Activated T-cell treated with anti-CD3 and anti-CD28 coated beads for 1 hour (primary cell): ENCODE results near the gene PRKG2.

Source experiments
- DNase-seq: peaks from one replicate; pipeline ENCODE4 v3.0.0-alpha.2; 2020; ENCODE audit warnings: low read depth

PRKG2 gene

GRCh38 chr4:81162752-81163458 is 52.1 kb downstream of the PRKG2 start:
- DNase-seq: no peak

DNA sequence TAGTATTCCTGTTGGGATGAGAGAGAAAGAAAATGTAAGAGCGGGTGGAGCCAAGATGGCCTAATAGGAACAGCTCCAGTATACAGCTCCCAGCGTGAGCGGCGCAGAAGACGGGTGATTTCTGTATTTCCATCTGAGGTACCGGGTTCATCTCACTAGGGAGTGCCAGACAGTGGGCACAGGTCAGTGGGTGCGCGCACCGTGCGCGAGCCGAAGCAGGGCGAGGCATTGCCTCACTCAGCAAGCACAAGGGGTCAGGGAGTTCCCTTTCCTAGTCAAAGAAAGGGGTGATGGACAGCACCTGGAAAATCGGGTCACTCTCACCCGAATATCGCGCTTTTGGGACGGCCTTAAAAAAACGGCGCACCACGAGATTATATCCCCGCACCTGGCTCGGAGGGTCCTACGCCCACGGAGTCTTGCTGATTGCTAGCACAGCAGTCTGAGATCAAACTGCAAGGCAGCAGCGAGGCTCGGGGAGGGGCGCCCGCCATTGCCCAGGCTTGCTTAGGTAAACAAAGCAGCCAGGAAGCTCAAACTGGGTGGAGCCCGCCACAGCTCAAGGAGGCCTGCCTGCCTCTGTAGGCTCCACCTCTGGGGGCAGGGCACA is 61.2 kb downstream of the PRKG2 start:
- DNase-seq: peak; percentile 1

GRCh38 chr4:81152839-81153713 is 61.9 kb downstream of the PRKG2 start:
- no peak for DNase-seq

DNA sequence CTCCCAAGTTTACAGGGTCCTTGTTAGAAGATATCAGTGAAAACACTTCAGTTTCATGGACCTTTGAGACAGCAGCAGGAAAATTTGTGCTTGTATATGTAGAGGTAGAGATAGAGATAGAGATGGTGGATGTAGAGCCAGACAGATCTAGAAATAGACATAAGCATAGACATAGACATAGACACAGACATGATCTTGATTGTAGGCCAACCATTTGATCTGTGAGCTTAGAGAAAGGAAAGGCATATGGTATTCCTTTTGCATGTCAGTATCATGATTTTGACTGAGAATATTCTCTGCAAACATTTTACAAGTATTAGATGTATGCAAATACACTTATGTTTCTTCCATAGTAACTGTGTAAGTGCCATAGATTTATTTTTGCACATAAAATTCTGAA is 65.0 kb downstream of the PRKG2 start:
- DNase-seq: no peak

DNA sequence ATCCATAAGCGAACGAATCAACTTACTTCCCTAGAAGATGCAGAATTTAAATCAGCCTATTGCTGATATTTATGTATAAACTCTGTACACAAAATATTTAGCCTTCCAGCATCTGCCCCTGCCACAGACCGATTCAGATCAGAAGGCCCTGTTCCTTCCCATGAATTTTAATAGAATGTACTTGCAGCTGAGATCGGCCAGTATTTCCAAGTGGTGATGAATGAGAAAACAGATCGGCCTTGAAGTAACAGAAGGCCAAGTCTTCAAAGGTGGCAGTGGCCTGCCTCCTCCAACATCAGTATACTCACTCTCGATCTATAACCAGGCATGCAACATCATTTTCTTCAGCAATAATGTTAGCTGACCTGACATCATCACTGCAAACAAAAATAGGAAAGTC is 66.4 kb downstream of the PRKG2 start:
- DNase-seq: no peak

DNA sequence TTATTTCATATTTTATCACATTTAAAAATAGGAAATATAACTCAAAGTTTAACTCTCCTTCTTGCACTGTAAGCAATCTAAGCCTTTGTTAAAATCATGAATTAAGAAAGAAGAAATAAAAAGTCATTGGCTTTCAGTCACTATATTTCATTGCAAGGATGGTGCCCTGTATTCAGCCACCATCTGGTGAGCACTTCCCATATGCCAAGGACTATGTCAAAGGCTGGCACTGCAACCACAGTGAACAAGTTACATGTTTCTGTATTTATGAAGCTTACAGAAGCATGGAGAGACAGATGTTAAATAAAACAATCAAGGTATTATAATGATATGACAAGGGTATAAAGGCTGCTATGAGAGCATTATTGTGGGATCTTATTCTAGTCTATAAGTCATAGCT is 68.6 kb downstream of the PRKG2 start:
- no peak for DNase-seq

DNA sequence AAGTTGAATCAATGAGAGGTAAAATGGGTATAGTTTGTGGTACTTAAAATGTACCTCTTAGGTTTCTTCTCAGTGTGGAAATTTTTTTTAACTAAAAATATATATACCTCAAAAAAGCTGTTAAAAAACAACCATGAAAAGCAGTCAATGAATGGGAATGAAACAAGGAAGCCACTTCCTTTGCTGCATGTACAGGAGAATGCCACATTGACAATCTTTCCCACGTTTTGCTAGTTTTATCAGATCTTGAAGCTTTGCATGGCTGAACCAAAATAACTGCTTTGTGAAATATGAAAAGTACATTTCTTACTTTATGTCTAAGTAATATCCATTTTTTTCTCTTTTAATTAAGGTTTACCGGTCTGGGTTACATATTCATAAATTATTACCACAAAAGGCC is 71.8 kb downstream of the PRKG2 start:
- no peak for DNase-seq

GRCh38 chr4:81142744-81143143 is 72.3 kb downstream of the PRKG2 start:
- no peak for DNase-seq

DNA sequence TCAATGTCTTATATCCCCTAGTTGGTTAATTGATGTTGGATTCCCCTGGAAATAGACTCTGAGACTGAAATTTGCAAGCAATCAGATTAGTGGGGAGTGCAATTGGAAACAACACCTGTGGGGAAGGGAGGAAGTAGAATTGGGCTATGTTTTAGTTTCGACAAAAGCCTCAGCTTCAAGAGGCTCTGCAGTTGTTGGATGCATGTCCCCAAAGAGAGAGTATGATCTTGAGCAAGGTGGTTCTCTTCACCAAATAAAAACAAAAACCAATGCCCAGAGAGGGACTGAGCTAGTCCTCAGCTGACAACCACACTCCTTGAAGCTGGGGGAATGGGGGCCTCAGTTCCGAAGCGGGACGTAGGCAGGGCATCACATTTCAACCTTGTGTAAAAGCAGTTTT is 77.1 kb downstream of the PRKG2 start:
- DNase-seq: no peak

DNA sequence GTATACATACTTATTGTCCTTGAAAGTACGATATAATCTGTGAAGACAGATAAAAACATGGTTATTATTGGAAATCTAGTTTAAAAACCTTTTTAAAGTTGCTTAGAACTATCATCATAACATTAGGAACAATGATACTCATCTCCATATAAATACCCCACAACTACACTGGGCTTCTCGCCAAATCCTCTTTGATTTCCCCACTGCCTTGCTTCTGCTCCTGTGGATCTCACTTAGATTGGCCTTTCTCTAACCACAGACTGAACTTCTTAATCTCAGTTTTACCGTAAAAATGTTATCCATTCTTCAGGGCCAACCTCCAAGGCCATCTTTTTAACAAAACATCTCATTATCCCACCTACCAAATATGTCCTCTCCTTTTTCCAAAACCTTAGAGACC is 77.6 kb downstream of the PRKG2 start:
- no peak for DNase-seq

DNA sequence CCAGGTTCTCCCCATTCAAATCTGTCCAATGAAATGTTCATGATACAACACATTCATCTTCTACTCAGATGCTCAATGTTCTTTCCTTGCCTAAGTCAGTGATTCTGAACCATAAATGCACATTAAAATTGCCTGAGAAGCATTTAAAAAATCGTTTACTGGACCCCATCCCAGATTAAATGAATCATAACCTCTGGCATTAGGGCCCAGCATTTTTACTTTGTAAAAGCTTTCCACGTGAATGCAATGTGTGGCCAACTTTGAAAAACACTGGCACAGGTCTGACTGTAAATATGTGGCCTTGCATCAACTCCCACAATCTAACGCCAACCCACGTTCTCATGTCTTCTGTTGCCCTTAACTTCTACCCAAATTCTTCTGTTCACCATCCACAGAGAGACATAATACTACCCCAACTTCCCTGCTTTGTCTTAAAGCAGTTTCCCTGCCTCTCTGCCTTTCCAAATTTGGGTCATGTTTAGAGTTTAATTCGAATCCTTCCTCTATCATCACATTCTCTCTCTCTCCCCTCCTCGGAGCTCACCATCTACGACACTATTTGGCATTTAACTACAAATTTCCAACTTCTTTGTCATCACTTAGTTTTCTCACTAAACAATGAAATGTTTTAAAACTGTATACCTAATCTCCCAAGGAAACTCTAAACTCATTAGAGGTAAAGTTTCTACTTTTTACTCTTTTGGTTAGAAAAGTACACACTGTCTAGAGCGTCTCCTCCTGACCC is 78.7 kb downstream of the PRKG2 start:
- DNase-seq: no peak

DNA sequence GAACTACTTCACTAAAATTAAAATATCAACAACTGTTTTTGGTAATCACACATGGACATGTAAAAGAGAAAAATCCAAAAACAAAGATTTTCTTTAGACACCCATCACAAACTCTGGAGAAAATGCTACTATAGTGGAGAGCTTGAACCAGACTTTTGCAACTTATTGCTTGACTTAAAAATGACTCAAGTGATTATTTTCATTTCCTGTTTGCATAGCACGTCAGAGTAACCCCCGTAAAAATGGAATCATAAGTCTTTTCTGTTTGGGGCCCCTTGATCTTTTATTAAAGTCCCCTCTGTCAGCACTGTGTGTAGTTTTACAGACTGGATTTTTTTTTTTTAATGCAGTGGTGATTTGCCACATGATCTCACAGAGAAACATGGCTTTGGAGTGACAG is 79.5 kb downstream of the PRKG2 start:
- no peak for DNase-seq

DNA sequence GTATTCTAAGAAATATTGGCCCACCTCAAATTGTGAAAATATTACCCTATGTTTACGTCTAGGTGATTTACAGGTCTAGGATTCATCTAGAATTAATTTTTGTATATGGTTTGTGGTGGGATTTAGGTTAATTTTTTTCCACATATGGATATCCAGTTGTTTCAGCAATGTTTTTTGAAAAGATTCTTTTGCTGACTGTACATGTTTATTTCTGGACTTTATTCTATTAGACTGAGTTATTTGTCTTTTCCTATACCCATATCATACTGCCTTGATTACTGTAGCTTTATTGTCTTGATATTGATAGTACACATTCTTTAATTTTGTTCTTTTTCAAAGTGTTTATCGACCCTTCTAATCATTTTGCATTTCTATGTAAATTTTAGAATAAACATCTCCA is 83.5 kb downstream of the PRKG2 start:
- DNase-seq: no peak

DNA sequence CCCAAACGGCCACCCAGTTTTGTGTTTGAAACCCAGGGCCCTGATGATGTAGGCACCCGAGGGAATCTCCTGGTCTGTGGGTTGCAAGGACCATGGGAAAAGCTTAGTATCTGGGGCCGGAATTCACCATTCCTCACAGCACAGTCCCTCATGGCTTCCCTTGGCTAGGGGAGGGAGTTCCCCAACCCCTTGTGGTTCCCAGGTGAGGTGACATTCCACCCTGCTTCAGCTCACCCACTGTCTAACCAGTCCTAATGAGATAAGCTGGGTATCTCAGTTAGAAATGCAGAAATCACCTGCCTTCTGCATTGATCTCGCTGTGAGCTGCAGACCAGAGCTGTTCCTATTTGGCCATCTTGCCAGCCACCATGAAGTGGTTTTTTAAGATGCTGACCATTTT is 84.0 kb downstream of the PRKG2 start:
- DNase-seq: no peak

GRCh38 chr4:81130569-81130968 is 84.5 kb downstream of the PRKG2 start:
- no peak for DNase-seq

GRCh38 chr4:81120055-81120454 is 95.0 kb downstream of the PRKG2 start:
- DNase-seq: no peak

DNA sequence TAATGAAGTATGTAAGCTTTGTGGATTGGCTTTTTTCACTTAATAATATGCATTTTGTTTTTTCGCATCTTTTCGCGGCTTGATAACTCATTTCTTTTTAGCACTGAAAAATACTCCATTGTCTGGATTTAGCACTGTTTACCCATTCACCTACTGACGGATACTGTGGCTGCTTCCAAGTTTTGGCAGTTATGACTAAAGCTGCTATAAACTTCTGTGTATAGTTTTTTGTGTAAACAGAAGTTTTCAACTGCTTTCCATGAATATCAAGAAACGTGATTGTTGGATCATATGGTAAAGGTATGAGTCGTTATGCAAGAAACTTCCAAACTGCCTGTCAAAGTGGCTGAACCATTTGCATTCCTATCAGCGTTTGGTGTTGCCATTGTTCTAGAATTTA is 96.9 kb downstream of the PRKG2 start:
- no peak for DNase-seq

- no peak for DNase-seq
These were observed 98.5 kb downstream of the PRKG2 start for GRCh38 chr4:81116566-81116965.

DNA sequence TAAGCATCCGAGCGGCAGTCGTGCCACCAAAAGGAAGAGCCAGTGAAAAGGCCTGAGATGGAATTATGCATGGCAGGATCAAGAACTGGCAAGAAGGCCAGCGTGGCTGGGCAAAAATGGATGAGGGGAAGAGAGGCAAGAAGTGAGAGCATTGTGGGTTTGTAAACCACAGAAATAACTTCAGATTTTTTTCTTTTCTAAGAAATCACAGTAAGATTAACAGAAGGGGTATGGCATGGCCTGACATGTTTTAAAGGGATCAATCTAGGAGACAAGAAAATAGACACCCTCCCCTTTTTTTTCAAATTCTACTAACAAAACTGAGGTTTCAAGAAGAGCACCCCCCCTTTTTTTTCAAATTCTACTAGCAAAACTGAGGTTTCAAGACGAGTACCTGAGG is 102.0 kb downstream of the PRKG2 start:
- no peak for DNase-seq

GRCh38 chr4:81109356-81109755 is 105.7 kb downstream of the PRKG2 start:
- DNase-seq: no peak

GRCh38 chr4:81106150-81106549 is 108.9 kb downstream of the PRKG2 start:
- DNase-seq: no peak

DNA sequence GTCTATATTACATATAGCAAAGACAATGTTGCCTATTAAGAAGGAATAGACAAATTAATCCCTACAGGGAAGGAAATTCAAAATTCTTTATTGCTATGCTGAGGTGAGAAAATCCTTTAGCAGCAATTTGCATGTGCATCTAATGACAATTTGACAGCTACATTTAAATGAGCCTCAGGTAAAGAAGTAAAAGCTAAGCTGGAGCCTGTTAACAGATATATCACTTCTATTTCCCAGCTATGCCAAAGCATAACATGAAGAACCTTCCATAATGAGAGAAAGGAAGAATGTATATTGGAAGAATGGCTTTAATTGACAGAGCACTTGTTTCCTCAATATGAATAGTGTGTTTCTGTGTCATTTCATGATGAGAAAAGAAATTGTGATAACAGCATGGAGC is 112.9 kb downstream of the PRKG2 start:
- DNase-seq: no peak

DNA sequence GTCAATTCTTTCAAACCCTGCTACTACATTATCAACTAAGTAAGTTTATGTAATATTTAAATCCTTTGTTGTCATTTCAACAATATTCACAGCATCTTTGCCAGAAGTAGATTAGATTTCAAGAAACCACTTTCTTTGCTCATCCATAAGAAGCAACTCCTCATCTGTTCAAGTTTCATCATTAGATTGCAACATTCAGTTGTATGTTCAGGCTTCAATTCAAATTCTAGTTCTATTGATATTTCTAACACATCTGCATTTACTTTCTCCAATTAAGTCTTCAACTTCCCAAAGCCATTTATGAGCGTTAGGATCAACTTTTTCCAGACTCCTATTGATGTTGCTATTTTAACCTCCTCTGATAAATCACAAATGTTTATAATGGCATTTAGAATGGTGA is 118.5 kb downstream of the PRKG2 start:
- no peak for DNase-seq
